Measurements from ENCODE around the gene ADGRD2. TPM values are rescaled to one million over a fixed set of nuclear protein-coding genes. Genes with fewer than 3 reads are reported as not detected.

ADGRD2 gene
- total RNA-seq, 1 experiment from 2014 or later: not detected

DNA sequence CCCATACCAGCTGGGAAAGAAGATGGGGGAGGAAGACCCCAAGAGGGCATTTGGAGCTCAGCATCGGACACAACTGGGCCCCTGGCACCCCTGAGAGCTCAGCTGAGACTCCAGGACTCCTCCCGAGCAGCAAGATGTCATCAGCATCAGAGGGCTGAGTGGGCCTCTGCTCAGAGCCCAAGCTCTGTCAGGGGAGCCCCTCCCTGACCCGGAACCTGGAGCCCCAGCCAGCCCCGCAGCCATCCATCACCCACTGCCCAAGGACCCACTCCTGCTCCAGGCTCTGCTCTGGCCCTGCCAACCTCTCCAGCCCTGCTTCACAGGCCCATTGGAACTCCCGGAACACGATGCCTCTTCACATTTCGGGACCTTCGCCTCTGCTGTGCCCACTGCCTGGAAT is 47.2 kb downstream of the ADGRD2 start:
- intact Hi-C loops (cut with micrococcal nuclease; ENCODE audit: unreplicated experiment) (no loop called here), in situ Hi-C loops (cut with HindIII; ENCODE audit: low pct_unique_long_range_greater_than_20kb, low sequenced_read_pairs) (no loop called here)
- no peak overlapping the region for H3K4me3 ChIP-seq (ENCODE audit: low read depth in 2 of 2, low read length in 2 of 2)
- TF ChIP-seq CTCF (IDR thresholded peaks at IDR 0.05): no peak
- no peak for TF ChIP-seq POLR2AphosphoS5 (IDR thresholded peaks at IDR 0.05; ENCODE audit: low read depth, low read length)
- TF ChIP-seq SIN3A (IDR thresholded peaks at IDR 0.05; ENCODE audit: borderline replicate concordance, insufficient read depth, low read depth, low read length): no peak
- TF ChIP-seq TCF7L2 (IDR thresholded peaks at IDR 0.05; ENCODE audit: low read depth, low read length): no peak
- no peak for TF ChIP-seq REST (IDR thresholded peaks at IDR 0.05; ENCODE audit: insufficient read depth in 1 of 2, low read depth in 2 of 2, low read length in 1 of 2)
- no TSS peak for BruUV-seq (replicated peaks)
- ChIA-PET POLR2A (no interaction called here), CTCF (no interaction called here)
- H3K9me3 ChIP-seq (ENCODE audit: control insufficient read depth, insufficient read depth, low read depth, low read length): no peaks in the 10 kb centered on the region
- no peaks in the 10 kb centered on the region for H3K4me1 ChIP-seq (ENCODE audit: control insufficient read depth, insufficient read depth, low read length)
- no peak overlapping the region for H3K27ac ChIP-seq (ENCODE audit: low read length)
- ATAC-seq (no peak), DNase-seq (ENCODE audit: low read depth, low spot score) (no peak)
- H3K27me3 ChIP-seq (ENCODE audit: control insufficient read depth, insufficient read depth, low read length): no peaks in the 10 kb centered on the region
- H3K36me3 ChIP-seq (ENCODE audit: control insufficient read depth, insufficient read depth, low read length): no peaks in the 10 kb centered on the region

DNA sequence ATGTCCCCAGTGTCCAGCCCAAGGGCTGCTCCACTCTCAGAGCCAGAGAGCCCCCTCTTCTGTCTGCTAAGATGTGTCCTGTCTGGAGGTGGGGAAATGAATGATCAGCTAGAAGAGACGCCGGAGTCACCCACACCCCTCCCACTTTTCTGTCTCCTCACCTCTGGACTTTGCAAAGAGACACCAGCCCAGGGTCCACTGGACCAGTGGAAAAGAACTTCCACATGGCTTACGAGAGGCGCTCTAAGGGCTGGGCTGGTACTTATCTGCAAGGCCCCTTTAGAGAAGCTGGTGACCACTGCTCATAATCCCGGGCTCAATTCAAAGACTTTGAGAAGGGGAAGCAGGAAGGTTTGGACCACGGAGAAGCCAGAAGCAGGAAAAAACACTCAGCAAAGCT is 47.8 kb downstream of the ADGRD2 start:
- no peak overlapping the region for H3K4me3 ChIP-seq (ENCODE audit: low read depth in 2 of 2, low read length in 2 of 2)
- H3K4me1 ChIP-seq (ENCODE audit: control insufficient read depth, insufficient read depth, low read length): no peaks in the 10 kb centered on the region
- H3K36me3 ChIP-seq (ENCODE audit: control insufficient read depth, insufficient read depth, low read length): no peaks in the 10 kb centered on the region
- H3K27ac ChIP-seq (ENCODE audit: low read length): no peak overlapping the region
- no peaks in the 10 kb centered on the region for H3K27me3 ChIP-seq (ENCODE audit: control insufficient read depth, insufficient read depth, low read length)
- intact Hi-C loops (cut with micrococcal nuclease; ENCODE audit: unreplicated experiment) (no loop called here), in situ Hi-C loops (cut with HindIII; ENCODE audit: low pct_unique_long_range_greater_than_20kb, low sequenced_read_pairs) (no loop called here)
- TF ChIP-seq SIN3A (IDR thresholded peaks at IDR 0.05; ENCODE audit: borderline replicate concordance, insufficient read depth, low read depth, low read length) (no peak), CTCF (IDR thresholded peaks at IDR 0.05) (no peak), REST (IDR thresholded peaks at IDR 0.05; ENCODE audit: insufficient read depth in 1 of 2, low read depth in 2 of 2, low read length in 1 of 2) (no peak), TCF7L2 (IDR thresholded peaks at IDR 0.05; ENCODE audit: low read depth, low read length) (no peak), POLR2AphosphoS5 (IDR thresholded peaks at IDR 0.05; ENCODE audit: low read depth, low read length) (no peak)
- CTCF ChIA-PET: no interaction called here
- POLR2A ChIA-PET: no interaction called here
- H3K9me3 ChIP-seq (ENCODE audit: control insufficient read depth, insufficient read depth, low read depth, low read length): no peaks in the 10 kb centered on the region
- DNase-seq (ENCODE audit: low read depth, low spot score) (no peak), ATAC-seq (no peak)
- no TSS peak for BruUV-seq (replicated peaks)

Data from Panc1 (cell line).